DND-41 (cell line): Measurements from ENCODE around the gene KXD1.

Experiments used
- EZH2 ChIP-seq: IDR thresholded peaks from 3 replicates; pipeline ENCODE4 v1.6.1; 2012; ENCODE audit warnings: borderline replicate concordance, low read depth, mild to moderate bottlenecking, moderate library complexity, low read length, inconsistent platforms; ENCODE audit not compliant: severe bottlenecking
- TF ChIP-seq, protein P1 (sequence below): IDR thresholded peaks from 2 replicates; pipeline ENCODE4 v1.5.1; 2012; ENCODE audit warnings: borderline replicate concordance, low read length, moderate library complexity, mild to moderate bottlenecking; ENCODE audit not compliant: poor library complexity, severe bottlenecking; ENCODE audit errors: extremely low read depth

DNA sequence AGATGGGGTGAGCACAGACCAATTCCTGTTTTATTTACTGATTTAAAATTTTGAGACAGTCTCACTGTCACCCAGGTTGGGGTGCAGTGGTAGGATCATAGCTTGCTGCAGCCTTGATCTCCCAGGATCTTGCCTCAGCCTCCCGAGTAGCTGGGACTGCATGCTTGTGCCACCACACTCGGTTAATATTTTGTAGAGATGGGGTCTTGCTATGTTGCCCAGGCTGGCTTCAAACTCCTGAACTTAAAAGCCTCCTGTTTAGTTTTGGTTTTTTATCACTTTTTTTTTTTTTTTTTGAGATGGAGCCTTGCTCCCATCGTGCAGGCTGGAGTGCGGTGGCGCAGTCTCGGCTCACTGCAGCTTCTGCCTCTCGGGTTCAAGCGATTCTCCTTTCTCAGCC lies 18.7 kb downstream of the KXD1 start:
- TF ChIP-seq EZH2, result no peak
- TF ChIP-seq, protein P1, sequence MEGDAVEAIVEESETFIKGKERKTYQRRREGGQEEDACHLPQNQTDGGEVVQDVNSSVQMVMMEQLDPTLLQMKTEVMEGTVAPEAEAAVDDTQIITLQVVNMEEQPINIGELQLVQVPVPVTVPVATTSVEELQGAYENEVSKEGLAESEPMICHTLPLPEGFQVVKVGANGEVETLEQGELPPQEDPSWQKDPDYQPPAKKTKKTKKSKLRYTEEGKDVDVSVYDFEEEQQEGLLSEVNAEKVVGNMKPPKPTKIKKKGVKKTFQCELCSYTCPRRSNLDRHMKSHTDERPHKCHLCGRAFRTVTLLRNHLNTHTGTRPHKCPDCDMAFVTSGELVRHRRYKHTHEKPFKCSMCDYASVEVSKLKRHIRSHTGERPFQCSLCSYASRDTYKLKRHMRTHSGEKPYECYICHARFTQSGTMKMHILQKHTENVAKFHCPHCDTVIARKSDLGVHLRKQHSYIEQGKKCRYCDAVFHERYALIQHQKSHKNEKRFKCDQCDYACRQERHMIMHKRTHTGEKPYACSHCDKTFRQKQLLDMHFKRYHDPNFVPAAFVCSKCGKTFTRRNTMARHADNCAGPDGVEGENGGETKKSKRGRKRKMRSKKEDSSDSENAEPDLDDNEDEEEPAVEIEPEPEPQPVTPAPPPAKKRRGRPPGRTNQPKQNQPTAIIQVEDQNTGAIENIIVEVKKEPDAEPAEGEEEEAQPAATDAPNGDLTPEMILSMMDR, result no peak
